Vagina (tissue), 2 donors: ENCODE data around the gene SLC28A3. TPM values are rescaled to one million over a fixed set of nuclear protein-coding genes. Genes with fewer than 3 reads are reported as not detected.

Source experiments
- DNase-seq, 2 donors: peaks; one replicate each; pipeline ENCODE4 v3.0.0-alpha.2; 2017; ENCODE audit errors: extremely low spot score in 2 of 2
- H3K27ac ChIP-seq: fragments of 200-600 bp; sonication (generic); one replicate; pipeline ENCODE4 v1.5.1; 2019
- H3K27me3 ChIP-seq: fragments of 200-600 bp; sonication (generic); one replicate; pipeline ENCODE4 v1.5.1; 2019
- H3K36me3 ChIP-seq, 2 donors: fragments of 200-600 bp; sonication (generic); one replicate each; pipeline ENCODE4 v1.5.1; 2017 to 2019
- H3K4me1 ChIP-seq: fragments of 200-600 bp; sonication (generic); one replicate; pipeline ENCODE4 v1.5.1; 2019
- H3K4me3 ChIP-seq, 2 donors: fragments of 200-600 bp; sonication (generic); 1 replicate in 1 of 2; 2 replicates in 1 of 2; pipeline ENCODE4 v1.5.1; 2016 to 2019
- H3K9me3 ChIP-seq: fragments of 200-600 bp; sonication (generic); one replicate; pipeline ENCODE4 v1.5.1; 2019
- CTCF ChIP-seq, 3 experiments: fragments of 450-650 bp in 2 of 3; fragments of 200-600 bp in 1 of 3; sonication (generic) in 1 of 3; IDR thresholded peaks; one replicate each; pipeline ENCODE4 v1.5.1; 2017 to 2019; ENCODE audit warnings: antibody characterized with exemption in 3 of 3, mild to moderate bottlenecking in 2 of 3, moderate library complexity in 2 of 3
- POLR2A ChIP-seq, 2 donors: fragments of 450-650 bp; IDR thresholded peaks; one replicate each; pipeline ENCODE4 v1.6.1; 2017; ENCODE audit warnings: antibody characterized with exemption in 2 of 2, mild to moderate bottlenecking in 2 of 2, moderate library complexity in 2 of 2
- POLR2AphosphoS5 ChIP-seq, 2 donors: sonication (generic); formaldehyde crosslinking; IDR thresholded peaks; one replicate each; pipeline ENCODE4 v1.9.0; 2017; ENCODE audit warnings: antibody characterized with exemption in 2 of 2, mild to moderate bottlenecking in 2 of 2, low read depth in 1 of 2; ENCODE audit not compliant: insufficient read depth in 1 of 2
- intact Hi-C: fragments of 100-400 bp; cut with DNase I; formaldehyde crosslinking; loops from one replicate; pipeline ENCODE4 v1.15.1; 2023
- total RNA-seq: library from RNA; depleted of rRNA; stranded (reverse); fragments of >200 nt; gene quantifications from one replicate; pipeline ENCODE4 v1.2.3, GENCODE V29; 2016

Gene SLC28A3
- total RNA-seq, 1 donor from 2014 or later, result 10.3 TPM

GRCh38 chr9:84343111-84343521 lies 2.6 kb upstream of the SLC28A3 start:
- no peak for DNase-seq
- H3K27ac ChIP-seq, result no peak overlapping the region
- H3K4me3 ChIP-seq, result no peak overlapping the region
- H3K9me3 ChIP-seq, result no peaks in the 10 kb centered on the region
- H3K4me1 ChIP-seq, result no peaks in the 10 kb centered on the region
- H3K27me3 ChIP-seq, result no peaks in the 10 kb centered on the region
- intact Hi-C loops, result no loop called here
- TF ChIP-seq POLR2AphosphoS5 (IDR thresholded peaks at IDR 0.05; ENCODE audit: insufficient read depth in 1 of 2, low read depth in 1 of 2) (no peak), POLR2A (IDR thresholded peaks at IDR 0.05) (no peak), CTCF (IDR thresholded peaks at IDR 0.05) (no peak)
- H3K36me3 ChIP-seq, result no peaks in the 10 kb centered on the region

- no peak overlapping the region for H3K27ac ChIP-seq
Measured at GRCh38 chr9:84339962-84340361, 596 bp downstream of the SLC28A3 start.

GRCh38 chr9:84339503-84339902 lies 1.1 kb downstream of the SLC28A3 start:
- Histone ChIP-seq H3K27ac (no peak overlapping the region), H3K4me3 (no peak overlapping the region), H3K4me1 (no peaks in the 10 kb centered on the region), H3K36me3 (no peaks in the 10 kb centered on the region), H3K27me3 (no peaks in the 10 kb centered on the region), H3K9me3 (no peaks in the 10 kb centered on the region)
- DNase-seq, result no peak
- intact Hi-C loops, result no loop called here
- TF ChIP-seq CTCF (IDR thresholded peaks at IDR 0.05), result no peak
- no peak for TF ChIP-seq POLR2A (IDR thresholded peaks at IDR 0.05)
- no peak for TF ChIP-seq POLR2AphosphoS5 (IDR thresholded peaks at IDR 0.05; ENCODE audit: insufficient read depth in 1 of 2, low read depth in 1 of 2)

More at GRCh38 chr9:84339962-84340361, 596 bp downstream of the SLC28A3 start:
- no peak overlapping the region for H3K4me3 ChIP-seq
- no peaks in the 10 kb centered on the region for H3K4me1 ChIP-seq
- no peaks in the 10 kb centered on the region for H3K9me3 ChIP-seq
- DNase-seq, result no peak
- intact Hi-C loops, result no loop called here
- no peaks in the 10 kb centered on the region for H3K36me3 ChIP-seq
- no peaks in the 10 kb centered on the region for H3K27me3 ChIP-seq
- TF ChIP-seq POLR2A (IDR thresholded peaks at IDR 0.05), result no peak
- no peak for TF ChIP-seq CTCF (IDR thresholded peaks at IDR 0.05)
- no peak for TF ChIP-seq POLR2AphosphoS5 (IDR thresholded peaks at IDR 0.05; ENCODE audit: insufficient read depth in 1 of 2, low read depth in 1 of 2)

GRCh38 chr9:84338792-84339191 lies 1.8 kb downstream of the SLC28A3 start:
- Histone ChIP-seq H3K36me3 (no peaks in the 10 kb centered on the region), H3K4me3 (no peak overlapping the region), H3K4me1 (no peaks in the 10 kb centered on the region), H3K27me3 (no peaks in the 10 kb centered on the region), H3K9me3 (no peaks in the 10 kb centered on the region), H3K27ac (no peak overlapping the region)
- TF ChIP-seq POLR2A (IDR thresholded peaks at IDR 0.05), result no peak
- TF ChIP-seq POLR2AphosphoS5 (IDR thresholded peaks at IDR 0.05; ENCODE audit: insufficient read depth in 1 of 2, low read depth in 1 of 2), result no peak
- TF ChIP-seq CTCF (IDR thresholded peaks at IDR 0.05), result no peak
- no peak for DNase-seq
- intact Hi-C loops, result no loop called here

- TF ChIP-seq POLR2AphosphoS5 (IDR thresholded peaks at IDR 0.05; ENCODE audit: insufficient read depth in 1 of 2, low read depth in 1 of 2), result no peak
- TF ChIP-seq CTCF (IDR thresholded peaks at IDR 0.05), result no peak
- TF ChIP-seq POLR2A (IDR thresholded peaks at IDR 0.05), result no peak
- H3K9me3 ChIP-seq, result no peaks in the 10 kb centered on the region
- no peaks in the 10 kb centered on the region for H3K4me1 ChIP-seq
- H3K4me3 ChIP-seq, result no peak overlapping the region
- no peak for DNase-seq
- intact Hi-C loops, result no loop called here
- no peaks in the 10 kb centered on the region for H3K36me3 ChIP-seq
- H3K27ac ChIP-seq, result no peak overlapping the region
- no peaks in the 10 kb centered on the region for H3K27me3 ChIP-seq
Measured at GRCh38 chr9:84337252-84337651, 3.3 kb downstream of the SLC28A3 start.
